Mesothelial cell of epicardium (in vitro differentiated cells): ENCODE data around the gene OR2F2. TPM values are rescaled to one million over a fixed set of nuclear protein-coding genes. Genes with fewer than 3 reads are reported as not detected.

ENCODE experiments used
- DNase-seq, 2 experiments: peaks; one replicate each; pipeline ENCODE4 v3.0.0; 2021; ENCODE audit warnings: low spot score in 2 of 2; ENCODE audit not compliant: unreplicated experiment in 2 of 2
- H3K27ac Mint-ChIP-seq: 2 replicates; pipeline ENCODE4 v1.8.0; 2021; ENCODE audit warnings: mixed read lengths
- H3K27me3 Mint-ChIP-seq: 2 replicates; pipeline ENCODE4 v1.8.0; 2021; ENCODE audit warnings: low read depth, mixed read lengths
- H3K36me3 Mint-ChIP-seq: 2 replicates; pipeline ENCODE4 v1.8.0; 2021; ENCODE audit warnings: mixed read lengths
- H3K4me1 Mint-ChIP-seq: 2 replicates; pipeline ENCODE4 v1.8.0; 2021; ENCODE audit warnings: mixed read lengths
- H3K4me3 Mint-ChIP-seq: 2 replicates; pipeline ENCODE4 v1.8.0; 2021; ENCODE audit warnings: mild to moderate bottlenecking, moderate library complexity, mixed read lengths
- H3K9me3 Mint-ChIP-seq: 2 replicates; pipeline ENCODE4 v1.8.0; 2021; ENCODE audit warnings: mixed read lengths
- total RNA-seq: library from RNA; stranded (reverse); gene quantifications from 3 replicates; pipeline ENCODE4 v1.2.1, GENCODE V29; 2021
- TF ChIP-seq, protein P1 (sequence below): fragments of 200-600 bp; sonication (generic); IDR thresholded peaks from one replicate; pipeline ENCODE4 v1.5.0; 2021; ENCODE audit warnings: antibody characterized with exemption; ENCODE audit not compliant: unreplicated experiment

Gene OR2F2
- total RNA-seq, 1 donor from 2014 or later, result not detected

DNA sequence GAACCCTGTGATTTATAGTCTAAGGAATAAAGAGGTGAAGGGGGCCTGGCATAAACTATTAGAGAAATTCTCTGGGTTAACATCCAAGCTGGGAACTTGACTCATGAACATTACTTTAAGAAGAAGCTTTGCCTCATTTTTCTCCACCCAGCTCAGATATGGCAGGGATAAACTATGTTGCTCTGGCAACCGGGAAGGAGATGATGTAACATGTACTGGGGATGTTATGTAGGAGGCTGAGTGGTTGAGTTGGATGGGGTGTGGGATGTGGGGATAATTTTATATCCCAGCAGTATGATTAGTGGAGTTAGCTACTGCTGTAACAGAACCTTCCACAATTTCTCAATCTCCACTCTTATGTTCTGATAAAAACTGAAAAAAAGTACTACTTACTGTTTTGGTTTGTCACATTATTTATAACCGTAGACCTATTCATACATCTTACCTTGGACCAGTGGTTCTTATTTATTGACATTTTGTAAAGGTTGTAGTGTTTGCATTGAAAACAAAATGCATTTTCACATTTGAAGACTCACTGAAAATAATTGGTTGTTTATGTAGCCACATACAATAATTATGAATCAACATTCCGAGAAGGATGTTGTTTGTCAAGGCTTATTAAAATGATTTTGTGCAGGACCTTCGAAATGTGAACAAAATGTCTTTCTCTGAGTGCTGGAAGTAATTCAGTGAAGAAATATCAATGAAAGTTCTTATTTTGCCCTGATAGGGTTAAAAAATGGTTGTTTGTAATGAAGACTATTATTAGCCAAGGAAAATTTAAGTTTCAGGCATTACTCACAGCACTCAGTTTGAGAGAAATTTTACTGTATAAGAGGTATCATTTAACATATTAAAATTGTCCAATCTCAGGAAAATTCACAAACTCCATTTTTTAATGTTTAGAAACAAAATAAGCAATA is 1.3 kb downstream of the OR2F2 start:
- Mint-ChIP-seq H3K36me3 (no peaks in the 10 kb centered on the region), H3K4me3 (no peak overlapping the region), H3K27ac (no peak overlapping the region), H3K27me3 (peaks cover 6% of the 10 kb centered on the region), H3K4me1 (peaks cover 12% of the 10 kb centered on the region), H3K9me3 (peaks cover 6% of the 10 kb centered on the region)
- TF ChIP-seq, protein P1, sequence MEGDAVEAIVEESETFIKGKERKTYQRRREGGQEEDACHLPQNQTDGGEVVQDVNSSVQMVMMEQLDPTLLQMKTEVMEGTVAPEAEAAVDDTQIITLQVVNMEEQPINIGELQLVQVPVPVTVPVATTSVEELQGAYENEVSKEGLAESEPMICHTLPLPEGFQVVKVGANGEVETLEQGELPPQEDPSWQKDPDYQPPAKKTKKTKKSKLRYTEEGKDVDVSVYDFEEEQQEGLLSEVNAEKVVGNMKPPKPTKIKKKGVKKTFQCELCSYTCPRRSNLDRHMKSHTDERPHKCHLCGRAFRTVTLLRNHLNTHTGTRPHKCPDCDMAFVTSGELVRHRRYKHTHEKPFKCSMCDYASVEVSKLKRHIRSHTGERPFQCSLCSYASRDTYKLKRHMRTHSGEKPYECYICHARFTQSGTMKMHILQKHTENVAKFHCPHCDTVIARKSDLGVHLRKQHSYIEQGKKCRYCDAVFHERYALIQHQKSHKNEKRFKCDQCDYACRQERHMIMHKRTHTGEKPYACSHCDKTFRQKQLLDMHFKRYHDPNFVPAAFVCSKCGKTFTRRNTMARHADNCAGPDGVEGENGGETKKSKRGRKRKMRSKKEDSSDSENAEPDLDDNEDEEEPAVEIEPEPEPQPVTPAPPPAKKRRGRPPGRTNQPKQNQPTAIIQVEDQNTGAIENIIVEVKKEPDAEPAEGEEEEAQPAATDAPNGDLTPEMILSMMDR, result no peak
- DNase-seq, result no peak

DNA sequence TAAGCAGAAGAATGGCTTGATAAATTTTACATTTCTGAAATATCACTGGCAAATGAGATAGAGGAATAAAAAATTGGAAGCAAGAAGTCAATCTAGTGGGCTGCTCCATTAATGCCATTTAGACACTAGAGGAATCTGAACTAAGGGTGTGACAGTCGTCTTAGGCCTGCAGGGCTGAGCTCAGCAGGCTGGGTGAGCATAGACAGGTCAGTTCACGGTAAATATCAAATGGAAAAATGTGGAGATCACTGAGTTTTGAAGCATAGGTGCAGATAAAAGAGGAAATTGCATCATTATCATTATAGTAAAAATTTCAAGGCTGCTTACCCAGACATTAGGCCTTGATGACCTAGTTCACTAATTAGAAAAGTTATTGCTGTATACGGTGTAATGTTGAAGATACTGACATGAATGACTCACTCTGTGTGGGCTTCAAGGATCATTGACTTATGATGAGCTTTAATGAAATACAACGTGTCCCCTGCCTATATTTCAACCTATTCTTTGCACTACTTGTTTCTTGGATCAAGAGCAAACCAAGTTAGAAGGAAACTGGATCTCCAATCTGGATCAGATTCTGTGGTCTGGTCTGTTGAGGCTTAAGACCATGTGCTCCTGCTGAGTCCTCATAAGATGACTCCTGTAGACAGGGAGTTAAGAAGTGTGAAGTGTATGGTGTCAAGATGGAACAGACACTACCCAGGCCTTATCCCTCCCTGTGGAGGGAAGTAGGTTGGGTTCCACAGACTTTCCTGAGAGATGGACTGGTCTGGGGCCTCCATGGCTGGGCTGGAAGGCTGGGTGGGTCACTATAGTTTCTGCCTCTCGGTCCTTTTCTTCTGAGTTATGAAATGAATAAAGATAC is 3.6 kb downstream of the OR2F2 start:
- peaks cover 12% of the 10 kb centered on the region for H3K4me1 Mint-ChIP-seq
- no peaks in the 10 kb centered on the region for H3K36me3 Mint-ChIP-seq
- no peak overlapping the region for H3K4me3 Mint-ChIP-seq
- H3K27ac Mint-ChIP-seq, result no peak overlapping the region
- no peaks in the 10 kb centered on the region for H3K9me3 Mint-ChIP-seq
- peaks cover 8% of the 10 kb centered on the region for H3K27me3 Mint-ChIP-seq
- no peak for DNase-seq
- TF ChIP-seq, protein P1, result no peak

DNA sequence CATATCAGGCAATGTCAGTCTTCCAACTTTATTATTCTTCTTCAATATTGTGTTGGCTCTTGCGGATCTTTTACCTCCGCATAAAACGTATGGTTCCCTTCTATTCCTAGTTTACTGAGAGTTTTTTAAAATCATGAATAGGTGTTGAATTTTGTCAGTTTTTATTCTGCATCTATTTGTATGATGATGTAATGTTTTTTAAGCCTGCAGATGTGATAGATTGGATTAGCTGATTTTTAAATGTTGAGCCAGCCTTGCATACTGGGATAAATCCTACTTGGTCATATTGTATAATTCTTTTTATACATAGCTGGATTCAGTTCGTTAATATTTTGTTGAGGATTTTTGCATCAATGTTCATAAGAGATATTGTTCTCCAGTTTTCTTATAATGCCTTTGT is 10.4 kb downstream of the OR2F2 start:
- Mint-ChIP-seq H3K4me3 (no peak overlapping the region), H3K9me3 (peaks cover 19% of the 10 kb centered on the region), H3K27me3 (peaks cover 14% of the 10 kb centered on the region), H3K36me3 (no peaks in the 10 kb centered on the region), H3K27ac (no peak overlapping the region), H3K4me1 (no peaks in the 10 kb centered on the region)
- TF ChIP-seq, protein P1, result no peak
- DNase-seq, result no peak

DNA sequence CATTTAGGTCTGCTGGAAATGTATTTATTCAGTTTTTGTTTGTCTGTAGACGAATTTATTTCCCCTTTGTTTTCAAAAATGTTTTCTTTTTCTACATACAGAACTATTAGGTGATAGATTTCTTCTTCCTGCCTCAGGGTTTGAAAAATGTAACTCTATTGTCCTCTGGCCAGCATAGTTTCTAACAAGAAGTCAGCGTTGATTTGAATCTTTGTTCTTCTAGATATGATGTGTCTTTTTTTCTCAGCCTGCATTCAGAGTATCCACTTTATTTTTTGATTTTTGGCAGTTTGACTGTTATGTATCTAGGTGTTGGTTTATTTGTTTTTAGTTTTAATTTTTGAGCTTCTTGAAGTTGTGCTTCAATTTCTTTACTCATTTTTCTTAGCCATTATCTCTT is 12.1 kb downstream of the OR2F2 start:
- no peaks in the 10 kb centered on the region for H3K4me1 Mint-ChIP-seq
- TF ChIP-seq, protein P1, result no peak
- H3K9me3 Mint-ChIP-seq, result peaks cover 22% of the 10 kb centered on the region
- H3K27ac Mint-ChIP-seq, result no peak overlapping the region
- no peak overlapping the region for H3K4me3 Mint-ChIP-seq
- peaks cover 11% of the 10 kb centered on the region for H3K27me3 Mint-ChIP-seq
- H3K36me3 Mint-ChIP-seq, result no peaks in the 10 kb centered on the region
- DNase-seq, result no peak

DNA sequence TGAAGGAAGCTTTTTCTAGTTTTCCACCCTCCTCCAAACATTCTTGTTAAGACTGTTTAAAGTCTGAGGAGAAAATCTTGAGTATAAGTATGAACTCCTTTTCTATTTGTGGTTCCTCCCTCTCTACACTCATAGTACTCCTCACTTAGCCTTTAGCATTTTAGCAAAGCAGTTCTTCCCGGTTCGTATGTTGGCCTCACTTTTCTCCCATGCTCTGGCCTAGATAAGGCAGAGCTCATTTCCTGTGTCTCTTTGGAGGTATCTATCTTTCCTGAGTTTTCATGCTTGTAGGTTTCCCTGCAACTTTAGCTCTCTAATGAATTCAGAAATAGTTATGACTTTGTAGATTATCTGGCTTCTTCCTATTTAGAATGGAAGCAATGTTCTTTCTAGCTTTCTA is 13.7 kb downstream of the OR2F2 start:
- Mint-ChIP-seq H3K27ac (no peak overlapping the region), H3K36me3 (no peaks in the 10 kb centered on the region), H3K4me3 (no peak overlapping the region), H3K9me3 (peaks cover 26% of the 10 kb centered on the region), H3K4me1 (no peaks in the 10 kb centered on the region), H3K27me3 (peaks cover 9% of the 10 kb centered on the region)
- no peak for DNase-seq
- TF ChIP-seq, protein P1, result no peak
